ENCODE results near the gene CPN2. TPM values are rescaled to one million over a fixed set of nuclear protein-coding genes. Genes with fewer than 3 reads are reported as not detected.

Gene CPN2
- total RNA-seq, 4 donors from 2014 or later: not detected

- Histone ChIP-seq H3K9me3 (no peaks in the 10 kb centered on the region), H3K4me1 (no peaks in the 10 kb centered on the region), H3K36me3 (no peaks in the 10 kb centered on the region), H3K4me3 (no peak overlapping the region), H3K27ac (no peak overlapping the region), H3K27me3 (no peaks in the 10 kb centered on the region)
- TF ChIP-seq CTCF (IDR thresholded peaks at IDR 0.05) (no peak), POLR2A (IDR thresholded peaks at IDR 0.05) (no peak)
- DNase-seq: no peak
These were observed 2.8 kb downstream of the CPN2 start for GRCh38 chr3:194348354-194348753.

- DNase-seq: no peak
- H3K4me1 ChIP-seq: no peaks in the 10 kb centered on the region
- H3K9me3 ChIP-seq: no peaks in the 10 kb centered on the region
- H3K36me3 ChIP-seq: no peaks in the 10 kb centered on the region
- H3K27ac ChIP-seq: no peak overlapping the region
- H3K4me3 ChIP-seq: no peak overlapping the region
- no peaks in the 10 kb centered on the region for H3K27me3 ChIP-seq
- TF ChIP-seq CTCF (IDR thresholded peaks at IDR 0.05) (no peak), POLR2A (IDR thresholded peaks at IDR 0.05) (no peak)
These were observed 4.5 kb downstream of the CPN2 start for GRCh38 chr3:194346621-194347020.

GRCh38 chr3:194346035-194346434, 5.1 kb downstream of the CPN2 start:
- H3K4me3 ChIP-seq: no peak overlapping the region
- H3K36me3 ChIP-seq: no peaks in the 10 kb centered on the region
- H3K27me3 ChIP-seq: no peaks in the 10 kb centered on the region
- no peaks in the 10 kb centered on the region for H3K4me1 ChIP-seq
- DNase-seq: no peak
- TF ChIP-seq CTCF (IDR thresholded peaks at IDR 0.05): no peak
- no peak for TF ChIP-seq POLR2A (IDR thresholded peaks at IDR 0.05)
- H3K27ac ChIP-seq: no peak overlapping the region
- no peaks in the 10 kb centered on the region for H3K9me3 ChIP-seq

GRCh38 chr3:194344012-194344411, 7.1 kb downstream of the CPN2 start:
- Histone ChIP-seq H3K4me3 (no peak overlapping the region), H3K27ac (no peak overlapping the region), H3K27me3 (no peaks in the 10 kb centered on the region), H3K36me3 (no peaks in the 10 kb centered on the region), H3K4me1 (no peaks in the 10 kb centered on the region), H3K9me3 (no peaks in the 10 kb centered on the region)
- peak; percentile 55 to 89 (median 70) for TF ChIP-seq CTCF (IDR thresholded peaks at IDR 0.05)
- no peak for TF ChIP-seq POLR2A (IDR thresholded peaks at IDR 0.05)
- DNase-seq: peak; percentile 73 to 90 (median 84)

- no peak overlapping the region for H3K27ac ChIP-seq
- no peak overlapping the region for H3K4me3 ChIP-seq
- H3K9me3 ChIP-seq: no peaks in the 10 kb centered on the region
- no peaks in the 10 kb centered on the region for H3K27me3 ChIP-seq
- TF ChIP-seq CTCF (IDR thresholded peaks at IDR 0.05) (no peak), POLR2A (IDR thresholded peaks at IDR 0.05) (no peak)
- H3K4me1 ChIP-seq: no peaks in the 10 kb centered on the region
- no peaks in the 10 kb centered on the region for H3K36me3 ChIP-seq
- DNase-seq: no peak
These were observed 7.6 kb downstream of the CPN2 start for GRCh38 chr3:194343561-194343893.

- TF ChIP-seq CTCF (IDR thresholded peaks at IDR 0.05) (no peak), POLR2A (IDR thresholded peaks at IDR 0.05) (no peak)
- Histone ChIP-seq H3K9me3 (no peaks in the 10 kb centered on the region), H3K4me1 (no peaks in the 10 kb centered on the region), H3K36me3 (no peaks in the 10 kb centered on the region), H3K27me3 (no peaks in the 10 kb centered on the region), H3K27ac (no peak overlapping the region), H3K4me3 (no peak overlapping the region)
- no peak for DNase-seq
These were observed 8.1 kb downstream of the CPN2 start for GRCh38 chr3:194342861-194343560.
